K562 (cell line): ENCODE results near the gene FSTL4. TPM values are rescaled to one million over a fixed set of nuclear protein-coding genes. Genes with fewer than 3 reads are reported as not detected.

Source experiments
- AFF1 ChIP-seq, 2 experiments: fragments of 450-650 bp; IDR thresholded peaks; 2 replicates each; pipeline ENCODE4 v1.6.1; 2018; ENCODE audit warnings: mild to moderate bottlenecking in 2 of 2, low read depth in 1 of 2; ENCODE audit not compliant: partially characterized antibody in 2 of 2
- COPS2 ChIP-seq: fragments of 450-650 bp; conservative IDR thresholded peaks from 2 replicates; pipeline ENCODE4 v1.6.1; 2016; ENCODE audit warnings: mild to moderate bottlenecking, moderate library complexity
- CTBP1 ChIP-seq: fragments of 450-650 bp; IDR thresholded peaks from 2 replicates; pipeline ENCODE4 v1.6.1; 2016; ENCODE audit warnings: borderline replicate concordance
- CTCFL ChIP-seq: IDR thresholded peaks from 2 replicates; pipeline ENCODE4 v1.6.1; 2011; ENCODE audit warnings: borderline replicate concordance, low read depth, mild to moderate bottlenecking, moderate library complexity, low read length; ENCODE audit not compliant: insufficient read depth, poor library complexity, severe bottlenecking
- GATAD2A ChIP-seq: fragments of 450-650 bp; IDR thresholded peaks from 2 replicates; pipeline ENCODE4 v1.6.1; 2017
- KLF16 ChIP-seq: IDR thresholded peaks from 2 replicates; pipeline ENCODE4 v1.6.1; 2016; ENCODE audit warnings: antibody characterized with exemption
- MEF2D ChIP-seq: conservative IDR thresholded peaks from 2 replicates; pipeline ENCODE4 v1.6.1; 2016; ENCODE audit warnings: low read depth, missing genetic modification characterization, missing compliant biosample characterization
- NCOA4 ChIP-seq: fragments of 450-650 bp; IDR thresholded peaks from 2 replicates; pipeline ENCODE4 v1.6.1; 2018; ENCODE audit warnings: mild to moderate bottlenecking; ENCODE audit not compliant: partially characterized antibody
- NFRKB ChIP-seq: fragments of 450-650 bp; IDR thresholded peaks from 2 replicates; pipeline ENCODE4 v1.6.1; 2016; ENCODE audit warnings: low read depth
- NUFIP1 ChIP-seq: fragments of 450-650 bp; IDR thresholded peaks from 2 replicates; pipeline ENCODE4 v1.6.1; 2018; ENCODE audit not compliant: partially characterized antibody
- RBM25 ChIP-seq: fragments of 200-400 bp; formaldehyde crosslinking; IDR thresholded peaks from 2 replicates; pipeline ENCODE4 v1.6.1; 2018; ENCODE audit warnings: low read length, low read depth, moderate library complexity; ENCODE audit not compliant: severe bottlenecking
- RFX5 ChIP-seq: IDR thresholded peaks from 2 replicates; pipeline ENCODE4 v1.6.1; 2011; ENCODE audit warnings: low read depth, mild to moderate bottlenecking, improper control_type of control experiment, low read length
- RUNX1 ChIP-seq: sonication (generic); IDR thresholded peaks from 2 replicates; pipeline ENCODE4 v1.6.1; 2016; ENCODE audit warnings: antibody characterized with exemption, low read depth
- TEAD1 ChIP-seq, 2 experiments: fragments of 450-650 bp in 1 of 2; sonication (generic) in 1 of 2; formaldehyde crosslinking; IDR thresholded peaks; 2 replicates each; pipeline versions ENCODE4 v1.4.0 to v1.8.0; 2020 to 2022; ENCODE audit warnings: mild to moderate bottlenecking in 2 of 2, missing genetic modification reagents in 1 of 2
- XRCC3 ChIP-seq: fragments of 450-650 bp; IDR thresholded peaks from 2 replicates; pipeline ENCODE4 v1.6.1; 2017; ENCODE audit warnings: mild to moderate bottlenecking, moderate library complexity
- ZNF133 ChIP-seq: fragments of 250-450 bp; sonication (Bioruptor Pico); IDR thresholded peaks from 2 replicates; pipeline ENCODE4 v1.4.0; 2020; ENCODE audit warnings: mild to moderate bottlenecking
- polyA plus RNA-seq, 8 experiments: library from polyadenylated mRNA; depleted of rRNA in 4 of 8; stranded (reverse) in 5 of 8; unstranded in 3 of 8; fragments of >200 nt; fragmentation: Nextera tagmentation in 2 of 8; fragmentation: Illumina TruSeq in 1 of 8; extraction: Ambion mirVana in 2 of 8; extraction: Trizol in 1 of 8; gene quantifications; 2 replicates each; pipeline versions ENCODE4 v1.2.1 to v1.2.3, GENCODE V29; 2011 to 2014; ENCODE audit warnings: inconsistent platforms in 1 of 8, missing spikeins in 1 of 8
- total RNA-seq, 7 experiments: library from RNA; depleted of rRNA in 6 of 7; stranded (reverse); fragments of >200 nt in 6 of 7; fragmentation: Illumina TruSeq in 2 of 7; extraction: Trizol in 2 of 7; gene quantifications; 2 replicates each; pipeline versions ENCODE4 v1.2.1 to v1.2.3, GENCODE V29; 2011 to 2021; ENCODE audit warnings: low replicate concordance in 1 of 7
- TF ChIP-seq, protein P1 (sequence below): fragments of 450-650 bp; IDR thresholded peaks from 2 replicates; pipeline ENCODE4 v1.6.1; 2014; ENCODE audit warnings: low read depth, mild to moderate bottlenecking, moderate library complexity, borderline replicate concordance
- TF ChIP-seq, protein P2 (sequence below): sonication (generic); formaldehyde crosslinking; IDR thresholded peaks from 2 replicates; pipeline ENCODE4 v1.8.0; 2023; ENCODE audit warnings: mild to moderate bottlenecking, missing genetic modification reagents

Gene FSTL4
- total and polyA plus RNA-seq, 9 of the 15 experiments (the other 6 are each of a cell fraction or from before 2014, with no cell fraction given), result 0.08 to 0.18 (median 0.10) TPM; not detected in 5

- TF ChIP-seq COPS2 (no peak), NCOA4 (no peak), KLF16 (peak; percentile 29; the same call in 1 of the 2 replicates), RBM25 (no peak), NFRKB (no peak), XRCC3 (no peak), NUFIP1 (no peak), ZNF133 (CRISPR knock-in tag) (no peak), AFF1 (IDR thresholded peaks at IDR 0.05; ENCODE audit: low read depth in 1 of 2, partially characterized antibody in 2 of 2) (no peak), RUNX1 (no peak), MEF2D (tag) (no peak), RFX5 (no peak), TEAD1 (CRISPR knock-in tag; IDR thresholded peaks at IDR 0.05) (no peak), CTBP1 (peak; percentile 46; the same call in 1 of the 2 replicates), GATAD2A (no peak), CTCFL (peak; percentile 42)
- TF ChIP-seq, protein P1, sequence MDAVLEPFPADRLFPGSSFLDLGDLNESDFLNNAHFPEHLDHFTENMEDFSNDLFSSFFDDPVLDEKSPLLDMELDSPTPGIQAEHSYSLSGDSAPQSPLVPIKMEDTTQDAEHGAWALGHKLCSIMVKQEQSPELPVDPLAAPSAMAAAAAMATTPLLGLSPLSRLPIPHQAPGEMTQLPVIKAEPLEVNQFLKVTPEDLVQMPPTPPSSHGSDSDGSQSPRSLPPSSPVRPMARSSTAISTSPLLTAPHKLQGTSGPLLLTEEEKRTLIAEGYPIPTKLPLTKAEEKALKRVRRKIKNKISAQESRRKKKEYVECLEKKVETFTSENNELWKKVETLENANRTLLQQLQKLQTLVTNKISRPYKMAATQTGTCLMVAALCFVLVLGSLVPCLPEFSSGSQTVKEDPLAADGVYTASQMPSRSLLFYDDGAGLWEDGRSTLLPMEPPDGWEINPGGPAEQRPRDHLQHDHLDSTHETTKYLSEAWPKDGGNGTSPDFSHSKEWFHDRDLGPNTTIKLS, result no peak
- TF ChIP-seq, protein P2, sequence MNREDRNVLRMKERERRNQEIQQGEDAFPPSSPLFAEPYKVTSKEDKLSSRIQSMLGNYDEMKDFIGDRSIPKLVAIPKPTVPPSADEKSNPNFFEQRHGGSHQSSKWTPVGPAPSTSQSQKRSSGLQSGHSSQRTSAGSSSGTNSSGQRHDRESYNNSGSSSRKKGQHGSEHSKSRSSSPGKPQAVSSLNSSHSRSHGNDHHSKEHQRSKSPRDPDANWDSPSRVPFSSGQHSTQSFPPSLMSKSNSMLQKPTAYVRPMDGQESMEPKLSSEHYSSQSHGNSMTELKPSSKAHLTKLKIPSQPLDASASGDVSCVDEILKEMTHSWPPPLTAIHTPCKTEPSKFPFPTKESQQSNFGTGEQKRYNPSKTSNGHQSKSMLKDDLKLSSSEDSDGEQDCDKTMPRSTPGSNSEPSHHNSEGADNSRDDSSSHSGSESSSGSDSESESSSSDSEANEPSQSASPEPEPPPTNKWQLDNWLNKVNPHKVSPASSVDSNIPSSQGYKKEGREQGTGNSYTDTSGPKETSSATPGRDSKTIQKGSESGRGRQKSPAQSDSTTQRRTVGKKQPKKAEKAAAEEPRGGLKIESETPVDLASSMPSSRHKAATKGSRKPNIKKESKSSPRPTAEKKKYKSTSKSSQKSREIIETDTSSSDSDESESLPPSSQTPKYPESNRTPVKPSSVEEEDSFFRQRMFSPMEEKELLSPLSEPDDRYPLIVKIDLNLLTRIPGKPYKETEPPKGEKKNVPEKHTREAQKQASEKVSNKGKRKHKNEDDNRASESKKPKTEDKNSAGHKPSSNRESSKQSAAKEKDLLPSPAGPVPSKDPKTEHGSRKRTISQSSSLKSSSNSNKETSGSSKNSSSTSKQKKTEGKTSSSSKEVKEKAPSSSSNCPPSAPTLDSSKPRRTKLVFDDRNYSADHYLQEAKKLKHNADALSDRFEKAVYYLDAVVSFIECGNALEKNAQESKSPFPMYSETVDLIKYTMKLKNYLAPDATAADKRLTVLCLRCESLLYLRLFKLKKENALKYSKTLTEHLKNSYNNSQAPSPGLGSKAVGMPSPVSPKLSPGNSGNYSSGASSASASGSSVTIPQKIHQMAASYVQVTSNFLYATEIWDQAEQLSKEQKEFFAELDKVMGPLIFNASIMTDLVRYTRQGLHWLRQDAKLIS (CRISPR knock-in tag), result no peak
These were observed 59.3 kb downstream of the FSTL4 start (continued) for GRCh38 chr5:133552925-133553525.
